Thyroid gland (tissue), 4 donors: ENCODE measurements around the gene ZNF438. TPM values are rescaled to one million over a fixed set of nuclear protein-coding genes. Genes with fewer than 3 reads are reported as not detected.

ENCODE experiments used
- DNase-seq, 2 donors: peaks; one replicate each; pipeline ENCODE4 v3.0.0-alpha.2; 2019
- H3K27ac ChIP-seq, 3 donors: fragments of 200-600 bp; sonication (generic); 1 replicate in 2 of 3; 2 replicates in 1 of 3; pipeline ENCODE4 v1.5.1; 2016 to 2019; ENCODE audit warnings: mild to moderate bottlenecking in 1 of 3, moderate library complexity in 1 of 3
- H3K27me3 ChIP-seq: fragments of 200-600 bp; sonication (generic); one replicate; pipeline ENCODE4 v1.5.1; 2019
- H3K36me3 ChIP-seq, 2 donors: fragments of 200-600 bp; sonication (generic); one replicate each; pipeline ENCODE4 v1.5.1; 2016 to 2019
- H3K4me1 ChIP-seq, 2 donors: fragments of 200-600 bp; sonication (generic); one replicate each; pipeline ENCODE4 v1.5.1; 2017 to 2019
- H3K4me3 ChIP-seq, 3 donors: fragments of 200-600 bp; sonication (generic); replicated peaks in 1 of 3; 1 replicate in 2 of 3; 2 replicates in 1 of 3; pipeline ENCODE4 v1.5.1; 2016; ENCODE audit warnings: mild to moderate bottlenecking in 1 of 3
- H3K9me3 ChIP-seq: fragments of 200-600 bp; sonication (generic); one replicate; pipeline ENCODE4 v1.5.1; 2017
- CTCF ChIP-seq, 6 experiments: fragments of 200-600 bp in 3 of 6; fragments of 450-650 bp in 3 of 6; sonication (generic) in 3 of 6; IDR thresholded peaks; one replicate each; pipeline ENCODE4 v1.5.1; 2016 to 2019; ENCODE audit warnings: antibody characterized with exemption in 6 of 6, mild to moderate bottlenecking in 2 of 6, inconsistent platforms in 1 of 6, moderate library complexity in 1 of 6
- POLR2A ChIP-seq, 2 donors: fragments of 450-650 bp; IDR thresholded peaks; one replicate each; pipeline ENCODE4 v1.6.1; 2017; ENCODE audit warnings: antibody characterized with exemption in 2 of 2, mild to moderate bottlenecking in 2 of 2, moderate library complexity in 1 of 2
- WGBS, 2 donors: methylation state at CpG; one replicate each; pipeline ENCODE4 v1.1.5; 2017; 5-methylcytosine and 5-hydroxymethylcytosine counted together
- intact Hi-C: fragments of 100-400 bp; cut with DNase I; formaldehyde crosslinking; loops from one replicate; pipeline ENCODE4 v1.15.1; 2023
- total RNA-seq, 4 donors: library from RNA; depleted of rRNA; stranded (reverse); fragments of >200 nt; gene quantifications; one replicate each; pipeline ENCODE4 v1.2.3, GENCODE V29; 2016

ZNF438 gene
- total RNA-seq, 4 donors from 2014 or later = 19.2 to 21.8 (median 20.3) TPM

GRCh38 chr10:30821261-30821993 lies 210.2 kb downstream of the ZNF438 start:
- H3K4me1 ChIP-seq = peaks cover 52 to 73% of the 10 kb centered on the region in 2 donors
- H3K4me3 ChIP-seq = no peak overlapping the region
- no peaks in the 10 kb centered on the region for H3K27me3 ChIP-seq
- intact Hi-C loops = no loop called here
- H3K9me3 ChIP-seq = no peaks in the 10 kb centered on the region
- H3K36me3 ChIP-seq = no peaks in the 10 kb centered on the region
- WGBS, 2 donors = 73 to 78% methylated on average over 10 of the region's 10 CpGs
- H3K27ac ChIP-seq = peak overlapping the region; percentile 96 to 99 (median 97)
- TF ChIP-seq POLR2A (IDR thresholded peaks at IDR 0.05) = no peak
- no peak for TF ChIP-seq CTCF (IDR thresholded peaks at IDR 0.05)
- no peak for DNase-seq

DNA sequence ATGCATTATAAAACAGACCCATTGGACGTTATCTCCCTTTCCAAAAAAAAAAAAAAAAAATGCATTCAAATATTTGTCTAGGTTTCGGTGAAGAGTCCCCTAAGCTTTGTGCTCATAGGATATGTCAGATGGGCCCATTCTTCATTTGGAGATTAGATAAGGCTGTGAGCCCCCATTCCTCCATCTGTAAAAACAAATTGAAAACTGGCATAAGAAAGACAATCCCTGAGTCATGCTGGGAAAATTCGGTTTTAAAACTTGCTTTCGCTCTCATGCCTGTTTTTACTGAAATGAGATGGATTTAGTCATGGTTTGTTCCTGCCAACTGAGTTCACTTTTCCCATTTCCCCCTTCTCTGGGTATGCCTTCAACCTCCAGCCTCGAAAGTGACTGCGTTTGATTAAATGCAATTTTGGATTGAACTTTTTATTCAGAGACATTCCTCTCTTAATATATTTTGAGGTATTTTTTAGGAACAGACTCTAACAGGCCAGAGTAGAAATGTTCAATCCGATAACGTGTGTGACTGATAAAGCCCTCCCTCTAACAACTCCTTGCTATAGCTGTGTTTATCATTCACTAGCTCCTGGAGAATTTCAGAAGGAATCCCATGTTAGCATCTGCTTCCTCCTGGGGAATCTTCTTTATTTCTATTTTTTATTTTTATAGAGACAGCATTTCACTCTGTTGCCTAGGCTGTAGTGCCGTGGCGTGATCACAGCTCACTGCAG lies 211.2 kb downstream of the ZNF438 start:
- H3K4me3 ChIP-seq = no peak overlapping the region
- peak overlapping the region; percentile 96 to 99 (median 97) for H3K27ac ChIP-seq
- H3K36me3 ChIP-seq = no peaks in the 10 kb centered on the region
- TF ChIP-seq CTCF (IDR thresholded peaks at IDR 0.05) (no peak), POLR2A (IDR thresholded peaks at IDR 0.05) (no peak)
- WGBS, 2 donors = 69 to 73% methylated on average over 10 of the region's 10 CpGs
- no peak for DNase-seq
- intact Hi-C loops = no loop called here
- H3K9me3 ChIP-seq = no peaks in the 10 kb centered on the region
- no peaks in the 10 kb centered on the region for H3K27me3 ChIP-seq
- peaks cover 61 to 83% of the 10 kb centered on the region in 2 donors for H3K4me1 ChIP-seq

DNA sequence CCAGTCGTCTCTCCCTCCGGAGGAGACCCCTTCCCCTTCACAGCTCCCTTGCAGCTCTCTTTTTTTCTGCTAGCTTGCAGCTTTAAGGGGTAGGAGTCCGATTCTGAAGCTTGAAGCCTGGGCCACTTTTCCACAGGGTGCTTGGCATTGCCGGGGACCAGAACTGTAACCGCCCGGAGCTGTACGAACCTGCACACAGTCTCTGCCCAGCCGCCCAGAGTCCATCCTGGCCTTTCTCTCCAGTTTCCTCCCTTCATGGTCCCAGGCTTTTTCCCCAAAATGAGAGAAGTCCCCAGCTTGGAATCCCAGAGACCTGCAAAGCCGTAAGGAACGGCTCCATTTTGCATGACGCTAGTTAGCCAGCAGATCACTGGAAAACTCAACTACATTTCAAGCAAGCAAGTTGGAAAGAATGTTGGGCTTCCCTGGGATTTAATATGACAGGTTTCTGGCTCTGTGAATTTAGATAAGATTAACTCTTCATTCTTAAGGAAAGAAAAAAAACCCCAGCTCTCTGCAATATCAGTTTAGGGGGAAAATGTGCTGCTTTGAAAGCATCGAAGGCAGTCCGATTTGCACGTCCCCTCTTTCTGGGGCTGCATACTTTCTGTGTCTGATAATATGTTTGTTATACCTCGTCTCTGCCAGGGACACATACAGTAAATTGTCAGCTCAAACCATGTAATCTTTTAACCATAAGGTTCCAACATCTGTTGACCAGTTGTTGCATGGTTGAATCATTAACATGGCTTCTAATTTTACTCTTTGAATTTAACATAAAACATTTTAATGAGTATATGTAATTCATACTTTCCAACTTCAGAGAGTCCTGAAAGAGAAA lies 212.1 kb downstream of the ZNF438 start:
- intact Hi-C loops = no loop called here
- no peaks in the 10 kb centered on the region for H3K36me3 ChIP-seq
- peak overlapping the region; percentile 96 to 99 (median 97) for H3K27ac ChIP-seq
- H3K27me3 ChIP-seq = no peaks in the 10 kb centered on the region
- peaks cover 70 to 91% of the 10 kb centered on the region in 2 donors for H3K4me1 ChIP-seq
- peak; percentile 37 to 44 for DNase-seq
- peak overlapping the region in 1 of 3 donors; percentile 15 for H3K4me3 ChIP-seq
- no peaks in the 10 kb centered on the region for H3K9me3 ChIP-seq
- WGBS, 2 donors = 52 to 54% methylated on average over 15 of the region's 15 CpGs
- TF ChIP-seq POLR2A (IDR thresholded peaks at IDR 0.05) (no peak), CTCF (IDR thresholded peaks at IDR 0.05) (no peak)

GRCh38 chr10:30818854-30819253 lies 212.8 kb downstream of the ZNF438 start:
- peak; percentile 97 to 98 for DNase-seq
- Histone ChIP-seq H3K4me1 (peaks cover 77 to 96% of the 10 kb centered on the region in 2 donors), H3K27ac (peak overlapping the region; percentile 96 to 99 (median 97)), H3K27me3 (no peaks in the 10 kb centered on the region), H3K4me3 (peak overlapping the region in 1 of 3 donors; percentile 15), H3K36me3 (no peaks in the 10 kb centered on the region), H3K9me3 (no peaks in the 10 kb centered on the region)
- WGBS, 2 donors = 50 to 63% methylated on average over 7 to 17 of the region's 17 CpGs
- TF ChIP-seq POLR2A (IDR thresholded peaks at IDR 0.05) (peak in 1 of 2 donors; percentile 89), CTCF (IDR thresholded peaks at IDR 0.05) (no peak)
- intact Hi-C loops = no loop called here
